ENCODE results near the gene DHDH. TPM values are rescaled to one million over a fixed set of nuclear protein-coding genes. Genes with fewer than 3 reads are reported as not detected.

Gene DHDH
- total and polyA plus RNA-seq, 2 of the 13 experiments (the other 11 are each of a cell fraction or from before 2014, with no cell fraction given), result 0.13 to 0.91 TPM

DNA sequence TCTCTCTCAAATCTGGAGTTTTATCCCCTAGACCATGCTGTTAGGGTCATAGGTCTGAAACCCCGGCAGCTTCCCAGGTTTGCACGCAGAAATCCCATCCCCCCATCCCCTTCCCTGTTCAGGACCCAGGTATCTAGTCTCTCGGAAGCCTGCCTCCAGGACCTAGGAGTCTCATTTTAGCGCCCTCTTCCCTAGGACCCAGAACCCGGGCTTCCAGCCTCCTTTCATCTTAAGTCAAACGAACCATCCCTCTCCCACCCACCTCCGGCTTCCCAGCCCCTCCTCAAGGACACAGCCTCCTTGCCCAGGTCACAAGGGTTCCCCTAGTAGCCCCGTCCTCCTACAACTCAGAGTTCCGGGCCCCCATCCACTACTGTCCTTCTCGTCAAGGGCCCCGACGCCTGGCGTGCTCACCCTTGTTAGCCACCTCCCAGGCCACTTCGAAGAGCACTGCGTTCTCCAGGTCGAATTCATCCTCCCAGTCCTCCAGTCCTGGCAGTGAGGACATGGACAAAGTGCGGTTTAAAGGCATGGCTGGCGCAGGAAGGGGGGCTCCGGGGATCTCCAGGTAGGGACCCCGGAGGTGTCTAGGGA is 59.2 kb downstream of the DHDH start (continued):
- TF ChIP-seq NR2F2 (IDR thresholded peaks at IDR 0.05; ENCODE audit: borderline replicate concordance, low read depth) (no peak), FOSL2 (CRISPR knock-in tag; IDR thresholded peaks at IDR 0.05) (no peak), ZNF253 (CRISPR knock-in tag; IDR thresholded peaks at IDR 0.05; ENCODE audit: borderline replicate concordance) (no peak), ZNF441 (CRISPR knock-in tag; IDR thresholded peaks at IDR 0.05; ENCODE audit: borderline replicate concordance) (no peak), ZNF30 (CRISPR knock-in tag; IDR thresholded peaks at IDR 0.05) (no peak), ZNF562 (CRISPR knock-in tag; IDR thresholded peaks at IDR 0.05; ENCODE audit: borderline replicate concordance) (no peak), CBX1 (IDR thresholded peaks at IDR 0.05; ENCODE audit: low read depth) (no peak), ZNF367 (CRISPR knock-in tag; IDR thresholded peaks at IDR 0.05; ENCODE audit: borderline replicate concordance) (no peak), GZF1 (CRISPR knock-in tag; IDR thresholded peaks at IDR 0.05) (no peak), SAP130 (CRISPR knock-in tag; IDR thresholded peaks at IDR 0.05; ENCODE audit: low read depth) (no peak), PCBP1 (IDR thresholded peaks at IDR 0.05; ENCODE audit: borderline replicate concordance, low read depth, low read length) (no peak), TEAD3 (CRISPR knock-in tag; optimal IDR thresholded peaks at IDR 0.05; ENCODE audit: borderline replicate concordance) (no peak), ZNF3 (CRISPR knock-in tag; IDR thresholded peaks at IDR 0.05) (no peak), HDAC2 (CRISPR knock-in tag; IDR thresholded peaks at IDR 0.05) (no peak), RXRB (CRISPR knock-in tag; IDR thresholded peaks at IDR 0.05; ENCODE audit: borderline replicate concordance) (no peak), ZNF713 (CRISPR knock-in tag; IDR thresholded peaks at IDR 0.05) (peak; percentile 34; the same call in 1 of the 2 replicates), YEATS2 (CRISPR knock-in tag; IDR thresholded peaks at IDR 0.05; ENCODE audit: borderline replicate concordance) (no peak)
- TF ChIP-seq, protein P1, sequence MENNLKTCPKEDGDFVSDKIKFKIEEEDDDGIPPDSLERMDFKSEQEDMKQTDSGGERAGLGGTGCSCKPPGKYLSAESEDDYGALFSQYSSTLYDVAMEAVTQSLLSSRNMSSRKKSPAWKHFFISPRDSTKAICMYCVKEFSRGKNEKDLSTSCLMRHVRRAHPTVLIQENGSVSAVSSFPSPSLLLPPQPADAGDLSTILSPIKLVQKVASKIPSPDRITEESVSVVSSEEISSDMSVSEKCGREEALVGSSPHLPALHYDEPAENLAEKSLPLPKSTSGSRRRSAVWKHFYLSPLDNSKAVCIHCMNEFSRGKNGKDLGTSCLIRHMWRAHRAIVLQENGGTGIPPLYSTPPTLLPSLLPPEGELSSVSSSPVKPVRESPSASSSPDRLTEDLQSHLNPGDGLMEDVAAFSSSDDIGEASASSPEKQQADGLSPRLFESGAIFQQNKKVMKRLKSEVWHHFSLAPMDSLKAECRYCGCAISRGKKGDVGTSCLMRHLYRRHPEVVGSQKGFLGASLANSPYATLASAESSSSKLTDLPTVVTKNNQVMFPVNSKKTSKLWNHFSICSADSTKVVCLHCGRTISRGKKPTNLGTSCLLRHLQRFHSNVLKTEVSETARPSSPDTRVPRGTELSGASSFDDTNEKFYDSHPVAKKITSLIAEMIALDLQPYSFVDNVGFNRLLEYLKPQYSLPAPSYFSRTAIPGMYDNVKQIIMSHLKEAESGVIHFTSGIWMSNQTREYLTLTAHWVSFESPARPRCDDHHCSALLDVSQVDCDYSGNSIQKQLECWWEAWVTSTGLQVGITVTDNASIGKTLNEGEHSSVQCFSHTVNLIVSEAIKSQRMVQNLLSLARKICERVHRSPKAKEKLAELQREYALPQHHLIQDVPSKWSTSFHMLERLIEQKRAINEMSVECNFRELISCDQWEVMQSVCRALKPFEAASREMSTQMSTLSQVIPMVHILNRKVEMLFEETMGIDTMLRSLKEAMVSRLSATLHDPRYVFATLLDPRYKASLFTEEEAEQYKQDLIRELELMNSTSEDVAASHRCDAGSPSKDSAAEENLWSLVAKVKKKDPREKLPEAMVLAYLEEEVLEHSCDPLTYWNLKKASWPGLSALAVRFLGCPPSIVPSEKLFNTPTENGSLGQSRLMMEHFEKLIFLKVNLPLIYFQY (CRISPR knock-in tag; IDR thresholded peaks at IDR 0.05; ENCODE audit: borderline replicate concordance), result no peak
- TF ChIP-seq, protein P2, sequence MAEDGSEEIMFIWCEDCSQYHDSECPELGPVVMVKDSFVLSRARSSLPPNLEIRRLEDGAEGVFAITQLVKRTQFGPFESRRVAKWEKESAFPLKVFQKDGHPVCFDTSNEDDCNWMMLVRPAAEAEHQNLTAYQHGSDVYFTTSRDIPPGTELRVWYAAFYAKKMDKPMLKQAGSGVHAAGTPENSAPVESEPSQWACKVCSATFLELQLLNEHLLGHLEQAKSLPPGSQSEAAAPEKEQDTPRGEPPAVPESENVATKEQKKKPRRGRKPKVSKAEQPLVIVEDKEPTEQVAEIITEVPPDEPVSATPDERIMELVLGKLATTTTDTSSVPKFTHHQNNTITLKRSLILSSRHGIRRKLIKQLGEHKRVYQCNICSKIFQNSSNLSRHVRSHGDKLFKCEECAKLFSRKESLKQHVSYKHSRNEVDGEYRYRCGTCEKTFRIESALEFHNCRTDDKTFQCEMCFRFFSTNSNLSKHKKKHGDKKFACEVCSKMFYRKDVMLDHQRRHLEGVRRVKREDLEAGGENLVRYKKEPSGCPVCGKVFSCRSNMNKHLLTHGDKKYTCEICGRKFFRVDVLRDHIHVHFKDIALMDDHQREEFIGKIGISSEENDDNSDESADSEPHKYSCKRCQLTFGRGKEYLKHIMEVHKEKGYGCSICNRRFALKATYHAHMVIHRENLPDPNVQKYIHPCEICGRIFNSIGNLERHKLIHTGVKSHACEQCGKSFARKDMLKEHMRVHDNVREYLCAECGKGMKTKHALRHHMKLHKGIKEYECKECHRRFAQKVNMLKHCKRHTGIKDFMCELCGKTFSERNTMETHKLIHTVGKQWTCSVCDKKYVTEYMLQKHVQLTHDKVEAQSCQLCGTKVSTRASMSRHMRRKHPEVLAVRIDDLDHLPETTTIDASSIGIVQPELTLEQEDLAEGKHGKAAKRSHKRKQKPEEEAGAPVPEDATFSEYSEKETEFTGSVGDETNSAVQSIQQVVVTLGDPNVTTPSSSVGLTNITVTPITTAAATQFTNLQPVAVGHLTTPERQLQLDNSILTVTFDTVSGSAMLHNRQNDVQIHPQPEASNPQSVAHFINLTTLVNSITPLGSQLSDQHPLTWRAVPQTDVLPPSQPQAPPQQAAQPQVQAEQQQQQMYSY (CRISPR knock-in tag; IDR thresholded peaks at IDR 0.05), result no peak
- TF ChIP-seq, protein P3, sequence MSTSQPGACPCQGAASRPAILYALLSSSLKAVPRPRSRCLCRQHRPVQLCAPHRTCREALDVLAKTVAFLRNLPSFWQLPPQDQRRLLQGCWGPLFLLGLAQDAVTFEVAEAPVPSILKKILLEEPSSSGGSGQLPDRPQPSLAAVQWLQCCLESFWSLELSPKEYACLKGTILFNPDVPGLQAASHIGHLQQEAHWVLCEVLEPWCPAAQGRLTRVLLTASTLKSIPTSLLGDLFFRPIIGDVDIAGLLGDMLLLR (CRISPR knock-in tag; IDR thresholded peaks at IDR 0.05), result 0 out of 2 replicates have a peak, but pooled peaks have one; percentile 17
- TF ChIP-seq, protein P4, sequence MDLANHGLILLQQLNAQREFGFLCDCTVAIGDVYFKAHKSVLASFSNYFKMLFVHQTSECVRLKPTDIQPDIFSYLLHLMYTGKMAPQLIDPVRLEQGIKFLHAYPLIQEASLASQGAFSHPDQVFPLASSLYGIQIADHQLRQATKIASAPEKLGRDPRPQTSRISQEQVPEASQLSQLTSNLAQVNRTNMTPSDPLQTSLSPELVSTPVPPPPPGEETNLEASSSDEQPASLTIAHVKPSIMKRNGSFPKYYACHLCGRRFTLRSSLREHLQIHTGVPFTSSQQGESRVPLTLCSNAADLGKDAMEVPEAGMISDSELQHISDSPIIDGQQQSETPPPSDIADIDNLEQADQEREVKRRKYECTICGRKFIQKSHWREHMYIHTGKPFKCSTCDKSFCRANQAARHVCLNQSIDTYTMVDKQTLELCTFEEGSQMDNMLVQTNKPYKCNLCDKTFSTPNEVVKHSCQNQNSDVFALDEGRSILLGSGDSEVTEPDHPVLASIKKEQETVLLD (CRISPR knock-in tag; IDR thresholded peaks at IDR 0.05; ENCODE audit: low read depth), result no peak
- TF ChIP-seq, protein P5, sequence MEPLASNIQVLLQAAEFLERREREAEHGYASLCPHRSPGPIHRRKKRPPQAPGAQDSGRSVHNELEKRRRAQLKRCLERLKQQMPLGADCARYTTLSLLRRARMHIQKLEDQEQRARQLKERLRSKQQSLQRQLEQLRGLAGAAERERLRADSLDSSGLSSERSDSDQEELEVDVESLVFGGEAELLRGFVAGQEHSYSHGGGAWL (CRISPR knock-in tag; IDR thresholded peaks at IDR 0.05), result no peak
